GM12875 (cell line): ENCODE results near the gene C17orf114.

Experiments
- H3K4me3 ChIP-seq: one replicate; pipeline ENCODE4 v1.5.1; 2011; ENCODE audit warnings: low read depth, low read length, control low read depth
- CTCF ChIP-seq: IDR thresholded peaks from 2 replicates; pipeline ENCODE4 v1.5.1; 2011; ENCODE audit warnings: low read depth, mild to moderate bottlenecking, control low read depth, inconsistent platforms, low read length, moderate library complexity, borderline replicate concordance; ENCODE audit not compliant: insufficient read depth

C17orf114 gene

GRCh38 chr17:4802228-4802627 is at the start of gene C17orf114:
Gene C17orf114, minus strand, starts transcription at chr17:4802328.
- no peak for TF ChIP-seq CTCF
- no peak within 1 kb of the TSS for H3K4me3 ChIP-seq

- no peak for TF ChIP-seq CTCF
- no peak overlapping the region for H3K4me3 ChIP-seq
Measured at GRCh38 chr17:4851084-4851483, 49.0 kb upstream of the C17orf114 start.

DNA sequence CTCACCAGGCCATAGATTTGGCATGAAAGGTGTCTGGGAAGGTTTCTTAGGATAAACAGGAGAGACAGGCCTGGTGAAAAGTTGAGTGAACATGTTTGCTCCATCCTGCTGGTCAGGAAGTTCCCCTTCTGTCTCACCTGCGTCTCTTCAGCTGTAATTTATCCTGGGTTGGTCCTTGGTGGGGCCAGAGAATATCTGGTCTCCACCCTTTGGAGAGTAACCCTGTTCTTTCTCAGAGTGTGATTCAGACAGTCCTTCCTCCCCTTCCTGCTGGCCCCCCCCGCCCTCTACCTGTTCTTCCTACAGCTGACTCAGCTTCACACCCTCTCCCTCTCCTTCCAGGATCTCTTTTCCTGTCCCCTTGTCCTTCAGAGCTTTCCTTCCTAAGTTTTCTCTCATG is 48.1 kb upstream of the C17orf114 start:
- no peak overlapping the region for H3K4me3 ChIP-seq
- TF ChIP-seq CTCF: no peak

GRCh38 chr17:4849011-4849536 is 46.9 kb upstream of the C17orf114 start:
- H3K4me3 ChIP-seq: no peak overlapping the region
- no peak for TF ChIP-seq CTCF

- no peak overlapping the region for H3K4me3 ChIP-seq
- no peak for TF ChIP-seq CTCF
Measured at GRCh38 chr17:4846635-4847390, 44.7 kb upstream of the C17orf114 start.

GRCh38 chr17:4845118-4845517 is 43.0 kb upstream of the C17orf114 start:
- no peak for TF ChIP-seq CTCF
- no peak overlapping the region for H3K4me3 ChIP-seq
